COLO668 (cell line): ENCODE results near the gene ESR2.
"Not testable (repeated sequence)": the region's sequence is repeated elsewhere in the genome, so short reads cannot be mapped to it uniquely, and the experiment has no call there.

Source experiments
- DNase-seq: peaks from one replicate; lab custom pipeline; 2025; ENCODE audit not compliant: unreplicated experiment; lab: John Stamatoyannopoulos, UW

Gene ESR2

DNA sequence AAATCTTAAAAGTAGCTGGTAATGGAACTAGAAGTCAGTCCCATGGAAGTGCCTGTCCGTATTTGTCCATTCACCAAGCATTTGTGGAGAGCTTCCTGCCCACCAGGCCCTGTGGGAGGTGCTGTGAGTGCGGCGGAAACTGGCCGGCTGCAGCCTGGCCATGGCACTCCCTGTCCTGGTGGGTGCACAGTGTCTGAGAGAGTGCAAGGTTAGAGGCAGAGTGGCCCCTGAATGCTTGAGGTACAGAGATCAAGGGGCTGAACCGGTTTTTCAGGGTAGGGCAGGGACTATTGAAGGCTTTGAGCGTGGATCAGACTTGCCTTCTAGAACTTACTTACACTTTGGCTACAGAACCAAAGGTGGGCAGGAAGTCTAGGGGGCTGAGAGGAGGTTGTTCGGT, 92.9 kb downstream of the ESR2 start:
- no peak for DNase-seq

DNA sequence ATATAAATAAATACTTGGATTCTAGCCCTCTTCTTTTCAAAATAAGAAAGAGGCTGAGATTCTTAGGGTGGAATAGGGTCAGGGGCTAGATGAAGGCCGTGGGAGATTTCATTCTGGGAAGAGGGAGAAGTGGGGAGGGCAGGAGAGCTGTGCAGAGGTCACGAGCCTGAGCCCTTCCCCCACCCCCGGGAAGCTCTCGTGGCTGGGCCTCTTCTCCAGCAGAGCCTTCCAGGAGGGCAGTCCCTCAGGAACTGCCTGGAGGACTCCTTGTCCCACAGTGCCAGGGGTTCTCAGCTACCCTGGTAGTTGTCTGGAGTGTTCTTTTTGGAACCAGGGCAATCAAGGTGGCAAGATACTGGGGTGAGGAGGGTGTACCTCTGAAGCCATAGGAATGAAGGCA, 94.0 kb downstream of the ESR2 start:
- DNase-seq: no peak

DNA sequence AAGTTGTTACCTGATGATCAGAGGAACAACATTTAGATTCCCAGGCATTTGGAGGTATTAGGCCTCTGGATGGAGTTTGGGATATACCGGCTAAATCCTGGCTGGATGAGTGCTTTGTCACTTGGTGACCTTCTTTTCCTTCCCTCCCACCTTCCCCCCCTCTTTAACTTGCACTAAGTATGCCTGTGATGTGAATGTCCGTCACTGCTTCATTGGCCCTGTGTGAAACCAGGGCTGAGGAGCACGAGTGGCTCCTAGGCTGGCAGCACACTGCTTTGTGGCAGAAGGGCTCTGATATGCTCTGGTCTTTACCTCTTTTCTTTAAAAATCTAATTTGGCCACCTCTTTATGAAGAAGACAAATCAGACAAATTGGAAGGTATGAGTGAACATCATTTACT, 95.7 kb downstream of the ESR2 start:
- no peak for DNase-seq

DNA sequence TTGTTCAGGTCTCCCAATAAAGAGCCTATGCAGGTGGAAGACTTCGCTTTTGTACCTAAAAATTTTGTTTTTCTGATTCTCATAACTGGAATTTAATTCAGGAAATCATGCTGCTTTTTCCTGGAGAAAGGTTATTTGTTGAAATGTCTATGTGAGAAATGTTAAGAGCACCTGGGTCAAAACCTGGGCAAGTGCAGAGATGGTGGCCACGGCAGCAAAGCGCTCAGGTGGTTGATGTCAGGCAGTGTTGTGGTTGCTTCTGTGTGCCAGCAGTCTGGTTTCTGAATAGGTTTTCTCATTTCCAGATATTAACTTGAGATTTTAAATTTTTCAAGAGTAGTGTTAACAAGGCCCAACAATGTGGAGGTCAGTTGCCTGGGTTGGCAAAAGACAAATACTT, 96.2 kb downstream of the ESR2 start:
- DNase-seq: no peak

DNA sequence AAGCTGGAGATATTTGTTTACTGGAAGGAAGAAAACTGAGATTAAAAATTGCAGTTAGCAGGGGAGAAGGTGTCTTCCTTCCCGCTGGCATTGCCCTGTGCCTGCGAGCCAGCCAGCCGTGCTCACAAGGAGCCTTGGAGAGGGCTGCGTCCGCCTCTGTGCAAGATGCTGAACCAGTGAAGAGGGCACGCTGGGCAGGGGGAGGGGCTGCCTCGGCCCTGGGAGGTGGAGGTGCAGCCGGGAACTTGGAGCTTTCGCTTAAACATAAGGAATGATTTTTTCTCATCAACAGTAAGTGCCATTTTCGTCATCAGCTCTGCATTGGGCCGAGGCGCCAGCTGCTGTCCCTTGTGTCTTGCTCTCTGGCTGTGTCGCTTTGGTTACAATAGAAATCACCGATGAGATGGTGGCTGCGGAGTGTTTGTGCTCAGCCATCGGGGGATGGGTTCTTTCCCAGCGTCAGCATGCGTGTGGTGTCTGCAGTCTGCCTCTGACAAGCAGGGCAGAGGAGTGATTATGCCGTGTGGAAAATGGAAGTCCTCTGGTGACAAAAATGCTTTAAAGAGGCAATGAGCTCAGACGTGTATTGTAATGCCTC, 97.3 kb downstream of the ESR2 start:
- DNase-seq: no peak

DNA sequence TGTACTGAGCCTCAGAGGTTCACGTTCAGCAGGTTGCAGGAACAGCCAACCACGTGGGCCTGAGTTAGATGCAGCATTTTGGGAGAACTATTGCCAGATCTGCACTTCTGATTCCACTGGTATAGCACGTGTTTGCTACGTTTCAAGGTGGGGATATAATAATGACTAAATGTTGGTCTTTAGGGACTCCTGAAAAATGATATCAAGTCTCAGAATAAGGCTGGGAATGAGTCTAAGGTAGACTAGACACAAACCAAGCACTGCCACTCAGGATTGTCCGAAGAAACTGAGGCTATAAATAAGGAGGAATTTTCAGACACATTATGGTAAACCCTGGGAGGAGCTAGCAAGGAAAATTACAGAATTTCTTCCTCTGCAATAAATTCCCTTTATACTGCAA, 98.1 kb downstream of the ESR2 start:
- DNase-seq: no peak

DNA sequence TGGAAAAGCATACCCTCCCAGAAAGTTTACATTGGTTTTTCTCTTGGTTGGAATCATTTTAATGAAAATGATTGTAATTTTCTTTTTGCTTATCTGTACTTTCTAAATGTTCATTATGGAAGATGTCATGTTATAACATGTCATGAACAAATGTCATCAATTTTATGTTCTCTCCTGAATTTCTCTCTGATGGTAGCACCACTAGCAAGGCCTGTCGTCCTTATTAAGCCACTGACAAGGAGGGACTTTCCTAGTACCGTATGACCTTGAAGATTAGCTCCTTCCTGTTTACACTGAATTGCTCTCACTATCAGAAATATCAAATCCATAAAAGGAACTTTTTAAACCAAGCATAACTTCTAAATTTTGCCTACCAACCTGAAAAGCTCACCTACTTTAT, 99.0 kb downstream of the ESR2 start:
- DNase-seq: no peak

DNA sequence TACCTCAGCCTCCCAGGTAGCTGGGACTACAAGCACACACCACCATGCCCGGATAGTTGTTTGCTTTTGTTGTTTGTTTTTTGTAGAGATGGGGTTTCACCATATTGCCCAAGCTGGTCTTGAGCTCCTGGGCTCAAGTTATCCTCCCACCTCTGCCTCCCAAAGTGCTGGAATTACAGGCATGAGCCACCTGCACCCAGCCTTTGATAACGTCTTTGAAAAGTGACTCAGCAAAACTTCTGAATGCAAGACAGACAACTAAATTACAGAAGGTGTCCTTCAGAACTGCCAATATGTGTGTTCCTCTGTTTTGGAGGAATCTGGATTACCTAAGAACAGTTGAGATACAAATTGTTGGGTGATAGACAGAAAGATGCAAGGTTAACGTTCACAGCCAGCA, 99.8 kb downstream of the ESR2 start:
- DNase-seq: no peak

DNA sequence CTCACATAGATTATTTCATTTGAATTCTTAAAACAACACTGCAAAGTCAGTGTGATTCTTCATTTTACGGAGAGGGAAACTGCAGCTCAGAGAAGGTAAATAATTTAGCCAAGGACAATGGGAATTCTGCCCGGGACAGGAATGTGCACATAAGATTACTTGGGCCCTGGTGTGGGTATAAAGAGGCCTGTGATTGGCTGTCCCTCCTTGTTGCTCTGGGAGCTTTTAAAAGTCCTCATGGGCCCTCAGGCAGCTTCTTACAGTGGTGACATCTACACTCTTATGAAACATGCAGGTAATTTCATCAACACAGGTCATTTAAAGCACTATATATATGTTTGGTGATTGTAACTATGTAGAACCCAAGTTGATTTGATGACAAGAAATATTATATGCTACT, 100.3 kb downstream of the ESR2 start:
- no peak for DNase-seq

DNA sequence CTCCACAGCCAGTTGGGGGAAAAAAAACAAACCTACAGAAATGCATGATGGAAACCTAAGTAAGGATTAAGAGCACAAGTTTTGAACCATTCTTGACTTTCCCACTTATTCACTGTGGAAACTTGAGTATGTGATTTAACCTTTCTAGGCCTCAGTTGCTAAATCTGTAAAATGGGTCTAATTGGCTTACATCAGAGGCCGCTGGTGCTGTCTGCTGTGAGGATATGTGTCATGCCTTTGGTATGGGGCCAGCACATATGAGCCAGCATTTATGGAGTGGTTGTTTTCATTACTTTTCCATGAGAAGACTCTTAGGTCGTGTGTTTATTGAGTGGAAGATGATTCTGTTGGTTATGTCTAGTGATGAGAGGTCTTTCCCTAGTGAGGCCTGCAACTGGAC, 102.4 kb downstream of the ESR2 start:
- no peak for DNase-seq

DNA sequence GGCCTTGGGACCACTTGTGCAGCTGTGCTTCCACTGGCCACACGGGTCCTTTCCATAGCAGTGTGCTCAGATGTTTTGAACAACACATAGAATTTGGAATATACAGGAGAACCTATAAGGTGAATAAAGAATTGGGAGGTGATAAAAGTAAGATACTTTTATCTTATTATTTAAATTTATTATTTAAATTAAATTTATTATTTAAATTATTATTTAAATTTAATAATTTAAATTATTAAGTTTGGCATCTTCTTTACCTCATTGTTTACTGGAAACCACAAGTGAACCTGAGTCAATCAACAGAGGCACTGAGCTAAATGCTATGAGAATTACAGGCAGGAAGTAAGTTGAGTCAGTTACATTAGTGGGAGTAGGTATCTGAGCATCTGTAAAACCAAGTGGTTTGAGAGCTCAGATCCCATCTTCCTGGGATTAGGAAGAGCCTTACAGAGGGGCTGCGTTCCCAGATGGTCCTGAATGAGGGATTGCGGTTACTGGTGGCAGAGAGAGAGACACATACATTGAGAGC, 103.1 kb downstream of the ESR2 start:
- DNase-seq: no peak

DNA sequence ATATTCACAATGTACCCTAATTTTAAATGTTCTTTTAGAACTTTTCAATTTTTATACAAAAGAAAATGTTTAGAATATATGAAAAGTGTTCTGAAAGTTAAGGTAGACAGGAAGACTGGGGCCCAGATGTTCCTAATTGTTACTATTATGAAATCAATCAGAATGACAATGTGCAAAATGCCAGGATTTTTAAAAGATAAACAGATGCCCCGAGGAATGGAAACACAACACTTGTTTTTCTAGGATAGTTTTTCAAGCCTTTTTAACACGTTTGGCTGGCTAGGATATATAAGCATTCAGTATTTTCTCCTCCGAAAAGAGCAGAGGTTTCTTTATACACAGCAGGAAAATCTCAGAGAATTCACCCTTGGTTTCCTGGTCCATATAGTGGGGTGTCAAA, 106.8 kb downstream of the ESR2 start:
- no peak for DNase-seq

DNA sequence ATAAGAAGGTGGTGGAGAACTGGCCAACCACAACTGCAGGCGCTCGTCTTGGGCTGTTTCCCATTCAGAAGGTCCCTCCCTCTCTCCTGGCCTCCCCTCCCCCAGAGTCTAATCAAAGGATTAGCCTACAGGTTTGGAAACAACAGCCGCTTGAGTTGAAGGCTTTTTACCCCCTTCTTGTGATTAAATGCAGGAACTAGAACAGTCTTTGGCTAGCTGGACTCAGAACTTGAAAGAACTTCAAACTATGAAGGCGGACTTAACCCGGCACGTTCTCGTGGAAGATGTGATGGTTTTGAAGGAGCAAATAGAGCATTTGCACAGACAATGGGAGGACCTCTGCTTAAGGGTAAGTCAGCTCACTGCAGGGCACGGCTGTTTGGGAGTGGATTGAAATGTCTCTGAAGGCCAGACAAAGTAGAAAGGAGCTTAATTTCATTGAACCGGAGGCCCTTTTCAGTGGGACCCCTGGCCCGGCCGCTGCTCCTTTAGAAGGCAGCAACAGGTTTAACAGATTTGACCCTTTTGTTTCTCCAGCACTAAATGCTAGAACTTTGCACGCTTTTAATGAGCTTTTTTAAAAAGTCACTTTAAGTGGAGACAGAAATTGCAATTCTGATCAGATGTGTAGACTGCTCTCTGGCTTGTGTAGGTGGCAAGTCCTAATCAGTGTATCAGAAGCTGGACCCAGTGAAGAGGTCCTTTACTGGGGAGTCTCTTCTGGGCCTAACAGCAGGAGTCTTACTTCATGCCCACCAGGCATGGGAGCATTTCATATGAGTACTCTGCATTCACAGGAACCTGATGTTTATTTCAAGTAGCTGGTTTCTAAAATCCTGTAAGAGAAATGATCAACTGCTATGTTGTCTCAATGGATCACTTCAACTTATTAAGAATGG, 107.7 kb downstream of the ESR2 start:
- no peak for DNase-seq

DNA sequence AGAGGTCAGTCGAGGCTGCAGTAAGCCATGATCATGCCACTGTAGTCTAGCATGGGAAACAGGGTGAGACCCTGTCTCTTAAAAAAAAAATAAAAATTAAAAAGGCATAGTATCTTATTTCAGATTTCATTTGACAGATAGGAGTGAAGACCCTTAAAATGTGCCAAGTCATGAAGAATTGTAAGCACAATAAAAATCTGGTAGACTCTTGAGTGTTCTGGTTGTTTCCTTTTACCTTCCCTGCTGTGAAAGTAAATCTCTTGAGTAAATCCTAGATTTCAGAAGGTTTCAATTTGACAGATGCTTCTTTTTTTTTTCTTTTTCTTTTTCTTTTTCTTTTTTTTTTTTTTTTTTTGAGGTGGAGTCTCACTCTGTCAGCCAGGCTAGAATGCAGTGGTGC, 109.0 kb downstream of the ESR2 start:
- no peak for DNase-seq

DNA sequence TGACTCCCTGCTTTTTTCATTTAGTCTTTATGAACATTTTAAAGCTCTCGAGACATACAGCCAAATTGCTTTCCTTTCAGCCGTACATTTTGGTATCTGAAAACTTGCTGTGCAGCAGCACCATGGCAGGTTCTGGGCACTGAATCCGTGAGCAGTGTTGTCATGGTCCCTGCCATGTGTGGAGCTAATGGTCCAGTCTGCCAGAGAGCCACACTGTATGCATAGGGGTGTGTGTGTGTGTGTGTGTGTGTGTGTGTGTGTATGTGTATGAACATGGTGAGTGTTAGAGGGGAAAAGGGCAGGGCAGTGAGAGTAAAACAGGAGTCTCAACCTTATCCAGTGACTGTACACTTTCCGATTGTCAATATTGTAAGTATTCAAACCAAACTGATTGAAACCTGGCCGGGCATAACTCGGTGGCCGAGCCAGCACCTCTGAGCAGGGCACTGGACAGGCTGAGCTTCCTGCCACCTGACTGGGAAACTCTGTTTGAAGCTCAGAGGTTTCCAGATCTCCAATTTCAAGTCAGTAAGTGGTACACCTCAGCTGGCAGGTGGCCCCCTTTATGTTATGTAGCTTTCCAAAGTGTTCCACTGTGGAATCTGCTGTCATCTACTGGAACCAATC, 110.0 kb downstream of the ESR2 start:
- no peak for DNase-seq

DNA sequence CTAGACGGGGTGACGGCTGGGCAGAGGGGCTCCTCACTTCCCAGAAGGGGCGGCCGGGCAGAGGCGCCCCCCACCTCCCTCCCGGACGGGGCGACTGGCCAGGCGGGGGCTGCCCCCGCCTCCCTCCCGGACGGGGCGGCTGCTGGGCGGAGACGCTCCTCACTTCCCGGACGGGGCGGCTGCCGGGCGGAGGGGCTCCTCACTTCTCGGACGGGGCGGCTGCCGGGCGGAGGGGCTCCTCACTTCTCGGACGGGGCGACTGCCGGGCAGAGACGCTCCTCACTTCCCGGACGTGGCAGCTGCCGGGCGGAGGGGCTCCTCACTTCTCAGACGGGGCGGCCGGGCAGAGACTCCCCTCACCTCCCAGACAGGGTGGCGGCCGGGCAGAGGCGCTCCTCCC, 111.3 kb downstream of the ESR2 start:
- DNase-seq: not testable (repeated sequence)

DNA sequence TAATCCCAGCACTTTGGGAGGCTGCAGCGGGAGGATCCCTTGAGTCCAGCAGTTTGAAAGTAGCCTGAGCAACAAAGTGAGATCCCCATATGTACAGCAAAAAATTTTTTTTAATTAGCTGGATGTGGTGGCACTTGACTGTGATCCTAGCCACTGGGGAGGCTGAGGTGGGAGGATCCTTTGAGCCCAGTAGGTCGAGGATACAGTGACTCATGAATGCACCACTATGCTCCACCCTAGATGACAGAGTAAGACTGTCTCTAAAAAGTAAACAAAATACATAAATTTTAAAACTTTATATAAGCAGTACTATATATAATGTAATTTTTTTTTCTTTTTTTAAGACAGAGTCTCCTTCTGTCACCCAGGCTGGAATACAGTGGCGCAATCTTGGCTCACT, 115.4 kb downstream of the ESR2 start:
- DNase-seq: no peak

DNA sequence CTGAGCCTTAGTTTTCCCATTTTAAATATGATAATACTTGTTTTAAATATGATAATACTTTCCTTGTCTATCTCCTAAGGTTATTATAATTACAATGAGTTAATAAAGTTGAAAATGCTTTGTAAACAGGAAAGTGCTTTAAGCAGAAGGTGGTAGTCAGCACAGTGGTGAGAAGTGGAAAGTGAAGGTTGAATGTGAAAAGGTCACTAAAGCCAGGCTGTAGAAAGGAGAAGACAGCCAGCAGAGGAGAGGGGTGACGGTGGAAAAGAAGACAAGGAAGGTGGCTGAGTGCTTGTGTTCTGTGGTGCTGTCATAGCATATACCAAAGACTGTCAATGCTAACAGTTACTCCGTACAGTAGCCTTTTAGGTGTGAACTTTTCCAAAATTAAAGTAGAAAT, 117.8 kb downstream of the ESR2 start:
- DNase-seq: no peak

DNA sequence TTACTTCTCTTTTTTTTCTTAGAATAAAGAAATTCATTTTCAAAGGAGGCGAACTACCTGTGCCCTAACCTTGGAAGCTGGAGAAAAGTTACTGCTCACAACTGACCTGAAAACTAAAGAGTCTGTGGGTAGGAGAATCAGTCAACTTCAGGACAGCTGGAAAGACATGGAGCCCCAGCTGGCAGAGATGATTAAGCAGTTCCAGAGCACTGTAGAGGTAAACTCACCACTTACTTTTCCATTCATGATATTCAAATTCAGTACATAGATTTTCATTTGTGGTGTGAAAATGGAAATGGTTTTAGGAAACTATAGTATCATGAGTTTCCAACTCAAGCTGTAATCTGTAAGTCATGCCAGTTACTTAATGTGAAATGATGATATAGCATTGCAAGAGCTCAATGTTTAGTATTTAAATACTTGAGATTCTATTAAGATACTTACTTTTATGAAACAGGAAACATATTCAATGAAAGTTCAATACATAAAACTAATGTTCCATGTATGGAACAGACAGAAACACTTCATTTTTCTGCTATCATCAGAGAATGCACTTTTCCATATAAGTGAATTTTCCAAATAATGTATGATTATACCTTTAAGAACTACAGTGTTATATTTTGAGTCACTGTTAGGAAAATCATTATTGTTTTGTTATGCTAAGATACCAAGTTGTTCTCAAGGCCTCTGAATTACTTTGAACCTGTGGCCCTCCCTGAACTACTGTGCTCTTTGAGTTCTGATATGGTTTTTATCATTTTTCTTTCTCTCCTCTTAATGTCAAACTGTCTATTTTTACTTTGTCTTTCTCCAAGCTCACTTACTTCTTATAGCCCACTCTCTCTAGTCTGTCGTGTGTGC, 119.0 kb downstream of the ESR2 start:
- DNase-seq: no peak

DNA sequence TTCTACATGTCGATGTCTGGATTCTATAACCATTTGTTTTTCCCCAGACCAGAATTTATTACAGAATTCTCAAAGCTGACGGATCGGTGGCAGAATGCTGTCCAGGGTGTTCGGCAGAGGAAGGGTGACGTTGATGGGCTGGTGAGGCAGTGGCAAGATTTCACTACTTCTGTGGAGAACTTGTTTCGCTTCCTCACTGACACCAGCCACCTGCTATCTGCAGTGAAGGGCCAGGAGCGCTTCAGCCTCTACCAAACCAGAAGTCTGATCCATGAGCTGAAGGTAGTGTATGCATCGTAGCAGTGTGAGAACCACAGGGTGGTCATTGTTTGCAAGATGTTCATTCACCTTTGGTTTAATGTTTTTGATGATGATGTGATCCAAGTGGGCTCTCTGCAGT, 124.0 kb downstream of the ESR2 start:
- no peak for DNase-seq

DNA sequence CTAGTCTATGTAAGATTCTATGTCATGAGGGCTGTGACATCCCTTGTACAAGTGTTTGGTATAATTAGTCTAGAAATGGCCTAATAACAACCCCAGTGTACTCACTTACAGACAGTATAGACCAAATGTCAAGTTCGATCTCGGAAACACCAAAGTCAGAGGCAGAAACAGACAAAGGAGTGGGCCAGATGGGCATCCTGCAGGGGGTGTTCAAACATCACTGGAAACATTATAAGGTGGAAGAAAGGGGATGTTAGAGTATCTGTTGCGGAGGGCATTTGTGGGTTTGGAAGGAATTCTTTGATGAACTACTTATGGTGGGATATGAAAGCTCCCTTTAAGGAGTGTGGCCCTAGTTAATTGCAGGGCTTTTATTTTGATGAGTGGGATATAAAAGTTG, 134.6 kb downstream of the ESR2 start:
- DNase-seq: no peak
